Astrocyte of the spinal cord (primary cell): ENCODE results near the gene OR2A7.
"Not testable (repeated sequence)": the region's sequence is repeated elsewhere in the genome, so short reads cannot be mapped to it uniquely, and the experiment has no call there.

Source experiments
- DNase-seq: peaks from one replicate; pipeline ENCODE4 v3.0.0; 2011; ENCODE audit warnings: low read depth, low spot score
- H3K4me3 ChIP-seq: 2 replicates; pipeline ENCODE4 v1.5.1; 2011; ENCODE audit warnings: low read depth, mild to moderate bottlenecking, low read length, moderate library complexity
- in situ Hi-C: cut with HindIII; loops from 2 replicates; pipeline ENCODE4 v1.10.0; 2017; ENCODE audit warnings: low sequenced_read_pairs

OR2A7 gene, protein sequence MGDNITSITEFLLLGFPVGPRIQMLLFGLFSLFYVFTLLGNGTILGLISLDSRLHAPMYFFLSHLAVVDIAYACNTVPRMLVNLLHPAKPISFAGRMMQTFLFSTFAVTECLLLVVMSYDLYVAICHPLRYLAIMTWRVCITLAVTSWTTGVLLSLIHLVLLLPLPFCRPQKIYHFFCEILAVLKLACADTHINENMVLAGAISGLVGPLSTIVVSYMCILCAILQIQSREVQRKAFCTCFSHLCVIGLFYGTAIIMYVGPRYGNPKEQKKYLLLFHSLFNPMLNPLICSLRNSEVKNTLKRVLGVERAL

DNA sequence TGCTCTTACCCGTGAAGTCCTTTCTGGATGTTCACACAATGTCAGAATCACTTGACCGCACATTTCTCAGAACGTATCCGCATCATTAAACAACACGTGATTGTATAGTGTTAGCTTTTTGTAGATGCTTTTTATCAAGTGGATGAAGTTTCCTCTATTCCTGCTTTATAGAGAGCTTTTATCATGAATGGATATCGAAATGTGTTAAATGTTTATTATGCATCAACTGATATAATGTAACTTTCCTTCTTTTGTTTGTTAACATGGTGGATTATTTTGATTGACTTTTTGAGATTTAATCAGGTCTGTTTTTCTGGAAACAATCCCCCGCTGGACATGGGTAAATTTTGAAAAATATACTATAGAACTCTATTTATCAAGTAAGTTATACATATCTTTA lies at the start of gene OR2A7:
Gene OR2A7 (minus strand): TSS at position 101 of the 400 bp plus-strand sequence. CDS start 5,164 bp downstream, outside the sequence.
- DNase-seq, in situ Hi-C loops, H3K4me3 ChIP-seq: not testable (repeated sequence)

DNA sequence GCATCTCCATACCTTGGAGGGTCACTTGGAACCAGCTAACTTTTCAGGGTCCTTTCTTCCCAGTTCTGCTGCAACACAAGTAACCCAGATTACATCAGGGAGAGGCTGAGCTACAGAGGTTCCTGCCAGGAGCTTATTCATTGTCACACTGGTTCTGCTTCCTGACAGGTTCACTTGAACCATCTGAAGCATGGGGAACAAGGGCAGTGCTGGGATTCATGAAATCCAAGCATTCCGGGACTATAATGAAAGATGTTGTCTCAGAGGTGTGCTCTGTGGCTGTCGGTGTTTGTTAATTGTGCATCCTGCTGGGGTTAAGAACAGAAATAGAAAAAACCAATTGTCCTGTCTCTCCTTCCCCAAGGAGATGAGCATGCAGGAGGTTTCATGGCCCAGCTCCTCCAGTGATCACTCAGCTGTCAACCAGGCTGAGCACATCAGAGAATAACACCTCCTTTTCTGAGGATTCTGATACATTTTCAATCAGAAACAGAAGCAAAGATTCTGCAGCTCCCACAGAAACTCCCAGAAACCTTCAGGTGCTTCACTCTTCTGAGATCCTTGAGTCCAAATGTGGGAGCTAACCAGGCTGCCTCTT lies 47.4 kb upstream of the OR2A7 start, which contains the start of gene OR2A1:
Gene OR2A1 (plus strand): TSS at position 548 of the 598 bp plus-strand sequence. CDS start 5,706 bp downstream, outside the sequence.
- in situ Hi-C loops, DNase-seq, H3K4me3 ChIP-seq: not testable (repeated sequence)

DNA sequence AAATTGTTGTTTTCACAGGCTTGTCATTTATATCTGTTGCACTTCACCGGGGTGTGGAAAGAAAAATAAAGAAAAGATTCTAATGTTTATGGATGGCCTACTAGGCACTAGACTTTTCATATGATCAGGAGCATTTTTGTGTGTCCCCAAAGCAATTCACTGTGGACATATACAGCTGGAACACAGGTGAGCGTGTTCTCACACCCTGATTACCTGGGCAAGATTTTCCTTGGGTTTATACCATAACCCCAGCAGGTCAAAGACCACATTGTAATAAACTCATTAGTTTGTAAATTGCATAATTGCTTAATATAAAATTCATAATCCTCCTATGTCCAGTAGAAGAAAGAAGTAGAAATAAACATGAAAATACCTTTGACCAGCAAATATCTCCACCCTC lies 46.6 kb upstream of the OR2A7 start:
- DNase-seq, in situ Hi-C loops, H3K4me3 ChIP-seq: not testable (repeated sequence)

DNA sequence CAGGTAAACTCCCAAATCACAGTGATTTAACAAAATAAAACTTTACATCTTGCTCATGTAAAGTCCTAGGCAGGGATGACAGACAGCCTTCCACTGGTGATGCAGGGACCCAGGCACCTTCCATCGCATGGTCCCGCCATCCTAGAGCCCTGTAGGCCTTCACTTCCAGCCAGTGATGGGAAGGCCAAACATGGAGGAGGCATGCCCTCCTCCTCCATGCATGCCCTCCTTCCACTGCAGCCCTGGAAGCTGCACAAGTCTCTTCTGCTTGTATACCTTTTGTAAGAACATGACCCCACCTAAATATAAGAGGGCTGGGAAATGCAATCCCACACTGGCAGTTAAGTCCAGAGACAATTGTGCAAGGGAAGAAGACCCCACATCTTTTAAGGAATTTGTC lies 45.1 kb upstream of the OR2A7 start:
- in situ Hi-C loops, DNase-seq, H3K4me3 ChIP-seq: not testable (repeated sequence)

DNA sequence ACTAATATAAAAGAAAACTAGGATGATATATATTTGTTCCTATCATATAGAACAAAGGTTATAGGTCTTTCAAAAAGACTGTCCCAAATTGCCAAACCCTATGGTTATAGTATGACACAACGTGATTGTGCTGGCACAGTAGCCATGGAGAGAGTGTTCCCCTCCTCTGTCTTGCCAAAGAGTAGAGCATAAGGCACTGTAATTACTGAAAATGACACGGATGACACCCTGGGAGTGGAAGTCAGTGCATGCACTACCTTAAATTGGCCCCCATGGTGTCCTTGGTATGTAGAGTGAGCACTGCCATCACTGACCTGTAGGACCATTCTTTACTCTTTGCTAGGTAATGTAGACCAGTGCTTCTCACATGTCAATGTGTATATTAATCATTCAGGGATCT lies 40.6 kb upstream of the OR2A7 start:
- in situ Hi-C loops, H3K4me3 ChIP-seq, DNase-seq: not testable (repeated sequence)

DNA sequence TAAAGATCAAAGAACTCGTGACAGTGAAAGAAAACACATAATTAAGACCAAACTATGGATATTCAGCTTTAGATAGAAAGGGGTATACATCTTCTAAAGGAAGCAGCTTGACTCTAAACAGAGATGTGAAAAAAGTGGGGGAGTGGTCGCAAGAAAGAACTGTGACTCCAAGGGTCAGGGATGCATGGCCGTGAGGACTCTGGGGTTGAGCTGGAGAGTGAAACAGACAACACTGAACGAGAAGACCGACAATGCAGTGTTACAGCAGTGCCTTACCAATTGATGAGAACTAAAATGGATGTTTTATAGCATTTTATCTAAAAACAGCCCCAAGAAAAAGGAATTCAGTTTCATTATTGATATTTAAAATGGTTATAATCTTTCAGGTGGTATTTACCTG lies 39.0 kb upstream of the OR2A7 start:
- in situ Hi-C loops, DNase-seq, H3K4me3 ChIP-seq: not testable (repeated sequence)

DNA sequence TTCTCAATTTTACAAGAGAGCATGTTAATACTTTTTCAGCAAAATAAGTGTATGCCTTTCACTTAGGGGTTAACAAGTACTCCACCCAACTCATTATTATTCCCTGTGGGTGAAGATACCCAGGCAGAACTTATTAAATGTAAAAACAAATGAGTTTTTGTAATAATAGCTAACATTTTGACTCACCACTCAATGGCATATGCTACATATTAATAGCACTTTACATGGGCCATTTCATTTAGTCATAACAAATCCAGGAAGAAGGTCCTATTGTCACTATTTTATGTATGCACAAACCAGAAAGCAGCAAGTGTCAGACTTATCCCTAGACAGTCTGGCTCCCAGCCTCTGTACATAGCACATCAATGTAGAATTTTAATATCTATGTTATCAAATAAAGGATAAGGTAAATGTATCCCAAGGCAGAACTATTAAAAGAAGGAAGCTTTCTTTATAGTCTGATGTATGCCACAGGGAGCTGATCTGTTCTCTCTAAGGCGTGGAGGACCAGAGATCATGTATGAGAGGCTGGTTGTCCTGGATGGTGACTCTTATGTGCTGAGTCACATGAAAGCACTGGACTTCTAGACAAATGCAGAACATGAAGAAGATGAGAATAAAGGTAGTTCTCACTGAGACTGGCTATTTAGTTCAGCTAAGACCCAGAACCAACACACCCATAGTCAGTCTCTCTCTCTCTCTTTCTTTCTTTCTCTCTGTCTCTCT lies 38.1 kb upstream of the OR2A7 start:
- DNase-seq, H3K4me3 ChIP-seq, in situ Hi-C loops: not testable (repeated sequence)

DNA sequence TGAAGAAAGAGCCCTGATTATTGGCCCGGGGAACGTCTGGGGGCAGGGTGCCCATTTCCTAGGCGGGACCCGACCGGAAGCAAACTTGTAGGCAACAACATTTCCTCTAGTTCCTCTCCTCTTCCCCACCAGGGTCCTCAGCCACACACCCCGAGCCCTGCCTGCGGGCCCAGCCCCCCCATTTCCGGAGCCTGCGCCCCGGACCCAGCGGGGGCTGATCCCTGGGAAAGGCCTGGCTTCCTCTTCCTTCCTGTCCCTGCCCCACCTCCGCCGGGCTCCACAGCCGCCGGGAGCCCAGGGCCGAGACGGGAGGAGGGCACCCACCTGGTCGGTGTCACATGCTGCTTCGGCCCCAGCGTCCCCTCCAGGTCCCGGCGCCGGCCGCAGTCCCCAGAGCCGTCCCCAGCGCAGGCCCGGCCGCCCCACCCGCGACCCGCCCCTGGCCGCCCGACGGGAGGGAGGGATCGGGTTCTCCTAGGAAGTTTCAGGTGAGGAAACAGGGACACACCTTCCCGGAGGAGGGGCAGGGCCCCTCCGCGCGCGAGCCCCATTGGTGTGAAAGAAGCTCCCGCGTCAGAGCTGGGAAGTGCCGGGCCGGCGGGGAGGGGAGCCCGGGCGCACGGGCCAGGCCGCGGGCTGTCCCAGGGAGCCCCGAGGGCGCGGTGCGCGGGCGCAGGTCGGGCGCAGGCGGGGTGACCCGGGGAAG lies 29.4 kb upstream of the OR2A7 start:
- in situ Hi-C loops: not testable (repeated sequence)

DNA sequence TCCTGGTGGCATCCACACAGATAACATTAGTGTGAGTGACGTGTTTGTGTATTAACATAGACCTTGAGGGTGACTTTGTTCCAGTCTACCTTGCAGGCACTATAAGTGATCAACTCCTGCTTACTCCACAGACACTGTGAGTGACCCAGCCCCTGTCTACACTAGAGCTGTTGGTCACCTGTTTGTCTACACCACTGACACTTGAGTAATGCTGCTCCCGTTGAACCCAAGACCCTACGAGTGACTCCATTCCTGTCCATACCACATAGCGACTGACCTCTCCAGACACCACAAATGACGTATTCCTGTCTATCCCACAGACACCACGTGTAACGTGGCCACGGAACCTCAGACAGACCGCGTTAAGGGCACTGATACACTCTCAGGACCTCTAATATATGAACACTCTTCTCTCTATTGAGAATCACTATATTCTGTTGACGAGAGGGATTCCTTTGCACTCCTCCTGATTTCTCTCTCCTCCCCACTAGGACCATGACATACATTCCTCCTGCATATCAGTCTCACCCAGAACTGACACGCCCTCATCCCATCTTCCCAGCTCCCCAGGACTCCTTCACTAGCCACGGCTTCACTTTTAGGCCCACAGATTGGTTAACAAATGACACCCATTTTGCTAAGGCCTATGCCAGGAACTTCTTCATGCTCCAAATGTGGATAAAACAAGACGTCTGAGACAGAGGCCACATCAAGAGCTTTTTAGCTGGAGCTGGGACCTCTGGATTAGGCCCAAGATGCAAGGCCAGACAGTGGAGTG lies 28.0 kb upstream of the OR2A7 start:
- not testable (repeated sequence) for H3K4me3 ChIP-seq, DNase-seq

More for the DNA sequence above, 29.4 kb upstream of the OR2A7 start:
- not testable (repeated sequence) for H3K4me3 ChIP-seq, DNase-seq

DNA sequence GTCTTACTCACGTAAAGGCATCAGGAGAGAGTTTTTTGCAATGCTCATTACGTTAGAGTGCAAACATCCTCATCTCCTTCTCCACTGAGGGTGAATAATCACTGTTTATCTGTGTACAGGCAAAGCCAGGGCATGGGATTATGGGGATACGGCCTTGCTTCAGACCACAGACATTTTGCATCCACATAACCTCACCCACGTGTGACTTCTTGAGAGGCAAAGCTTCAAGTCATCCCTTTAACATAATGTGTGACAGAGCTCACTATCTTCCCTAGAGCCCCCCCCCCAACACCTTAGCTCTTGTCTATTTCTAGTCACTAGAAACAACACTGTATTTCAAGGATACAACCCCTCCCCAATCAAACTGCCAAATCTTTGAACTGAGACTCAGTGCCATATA lies 27.0 kb upstream of the OR2A7 start:
- in situ Hi-C loops, DNase-seq, H3K4me3 ChIP-seq: not testable (repeated sequence)

More for the DNA sequence above, 28.0 kb upstream of the OR2A7 start:
- in situ Hi-C loops: not testable (repeated sequence)

DNA sequence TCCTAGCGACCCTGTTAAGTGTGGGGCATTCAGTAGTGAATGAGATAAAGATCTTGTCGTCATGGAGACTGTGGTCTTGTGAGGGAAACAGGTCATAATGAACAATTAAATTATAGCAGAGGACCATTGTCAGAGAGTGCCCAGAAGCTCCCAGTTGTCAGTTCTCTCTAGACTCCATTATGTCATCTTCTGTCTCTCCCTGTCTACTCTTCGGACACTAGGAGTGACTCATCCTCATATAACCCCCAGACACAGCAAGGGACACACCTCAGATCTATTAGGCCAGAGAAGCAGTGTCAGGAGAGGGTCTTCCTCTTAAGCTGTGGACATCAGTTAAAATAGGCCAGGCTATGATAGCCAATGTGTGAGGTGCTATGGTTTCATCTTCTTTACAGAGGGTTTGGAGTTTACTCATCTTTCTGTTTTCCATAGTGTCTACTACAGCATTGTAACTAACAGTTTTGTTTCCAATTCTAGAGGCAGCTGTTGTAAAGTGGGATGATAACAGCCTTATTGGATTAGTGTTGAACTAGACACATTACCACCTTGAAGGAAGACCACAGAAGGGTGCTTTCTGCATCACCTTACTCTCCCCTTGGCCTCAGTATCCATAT lies 22.7 kb upstream of the OR2A7 start:
- in situ Hi-C loops, H3K4me3 ChIP-seq, DNase-seq: not testable (repeated sequence)

DNA sequence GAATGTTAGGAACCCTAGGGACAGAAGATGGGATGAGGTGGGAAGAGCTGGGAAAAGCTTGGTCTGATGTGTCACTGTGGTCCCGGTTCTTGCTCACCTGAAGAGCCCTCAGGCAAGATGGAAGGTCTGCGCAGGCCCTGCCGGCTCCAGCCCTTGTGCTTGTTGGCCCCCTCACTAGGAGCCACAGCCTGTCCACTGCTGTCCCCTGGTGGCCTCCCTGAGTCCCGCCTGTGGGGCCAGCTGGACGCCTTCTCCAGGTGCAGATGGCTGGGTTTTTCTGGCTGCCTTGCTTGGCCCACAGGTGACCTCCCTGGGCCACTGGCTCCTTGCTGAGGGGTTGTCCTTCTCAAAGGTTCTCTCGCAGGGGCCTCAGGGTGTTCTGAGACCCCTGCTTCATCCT lies 19.1 kb upstream of the OR2A7 start:
- DNase-seq, in situ Hi-C loops, H3K4me3 ChIP-seq: not testable (repeated sequence)

DNA sequence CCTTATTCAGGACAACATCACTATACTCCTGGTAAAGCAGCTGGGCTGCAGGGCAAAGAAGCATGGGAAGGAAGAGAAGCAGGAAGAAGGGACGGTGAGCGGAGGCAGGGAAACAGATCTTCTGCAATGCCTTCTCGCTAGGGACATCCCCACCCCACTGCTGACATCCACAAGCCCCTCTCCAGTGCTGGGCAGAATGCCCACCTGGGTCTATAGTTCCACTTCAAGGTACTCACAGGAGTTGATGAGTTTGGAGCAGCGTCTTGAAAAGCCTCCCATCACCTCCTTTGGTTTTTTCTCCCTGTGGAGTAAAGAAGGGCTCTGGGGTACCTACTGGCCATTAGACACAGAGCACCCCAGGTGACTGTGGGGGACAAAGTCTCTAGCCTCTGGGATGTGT lies 17.9 kb upstream of the OR2A7 start:
- DNase-seq, in situ Hi-C loops, H3K4me3 ChIP-seq: not testable (repeated sequence)

DNA sequence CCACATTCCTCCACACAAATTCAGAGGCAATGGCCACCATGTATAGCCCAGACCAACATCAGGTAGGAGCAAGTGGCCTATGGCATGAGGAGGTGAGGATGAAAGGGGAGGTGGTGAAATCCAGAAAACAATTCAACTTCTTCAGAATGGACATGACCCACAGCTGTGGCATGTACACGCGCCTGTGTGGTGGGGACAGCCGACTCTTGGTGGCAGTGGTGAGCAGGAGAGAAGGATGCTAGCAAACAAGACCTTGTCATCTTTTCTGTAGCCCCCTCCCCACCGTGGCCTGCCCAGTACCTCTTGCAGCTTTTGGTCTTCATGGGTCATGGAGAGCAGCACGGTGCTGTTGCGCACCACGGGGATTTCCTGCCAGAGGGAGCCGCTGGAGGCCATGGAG lies 17.4 kb upstream of the OR2A7 start:
- in situ Hi-C loops, DNase-seq, H3K4me3 ChIP-seq: not testable (repeated sequence)

DNA sequence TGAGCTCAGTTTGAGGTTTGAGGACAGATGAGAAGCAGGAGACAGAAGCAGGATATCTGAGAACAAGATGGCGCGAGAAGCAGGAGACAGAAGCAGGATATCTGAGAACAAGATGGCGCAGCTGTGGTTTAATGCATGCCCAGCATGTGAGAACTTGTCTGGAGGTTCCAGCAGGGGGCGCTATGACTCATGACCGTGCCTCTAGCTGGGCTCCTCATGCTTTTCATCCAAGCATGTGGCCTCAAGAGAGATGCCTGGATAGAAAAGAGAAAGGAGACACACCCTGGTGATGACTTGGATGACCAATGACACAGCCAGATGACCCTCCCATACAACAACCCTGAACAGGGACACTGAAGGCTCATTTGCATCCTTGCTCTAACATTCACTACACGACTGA lies 15.4 kb upstream of the OR2A7 start:
- DNase-seq, in situ Hi-C loops, H3K4me3 ChIP-seq: not testable (repeated sequence)

DNA sequence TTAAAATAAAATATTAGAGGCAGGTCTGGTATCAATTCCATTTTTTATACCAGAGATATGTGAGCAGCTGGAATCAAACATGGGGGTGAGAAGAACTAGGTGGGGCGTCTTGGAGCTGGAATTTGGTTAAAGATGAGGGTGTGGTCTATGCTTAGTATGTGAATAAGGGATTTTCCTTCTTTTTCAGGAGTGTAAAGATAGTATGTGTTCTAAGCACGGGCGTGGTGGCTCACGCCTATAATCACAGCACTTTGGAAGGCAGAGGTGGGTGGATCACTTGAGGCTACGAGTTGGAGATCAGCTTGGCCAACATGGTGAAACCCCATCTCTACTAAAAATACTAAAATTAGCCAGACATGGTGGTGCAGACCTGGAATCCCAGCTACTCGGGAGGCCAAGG lies 10.7 kb upstream of the OR2A7 start:
- DNase-seq, H3K4me3 ChIP-seq, in situ Hi-C loops: not testable (repeated sequence)
